ENCODE measurements around the gene PCDH15. TPM values are rescaled to one million over a fixed set of nuclear protein-coding genes. Genes with fewer than 3 reads are reported as not detected.

PCDH15 gene
- total RNA-seq, 1 experiment from 2014 or later: 0.61 TPM

DNA sequence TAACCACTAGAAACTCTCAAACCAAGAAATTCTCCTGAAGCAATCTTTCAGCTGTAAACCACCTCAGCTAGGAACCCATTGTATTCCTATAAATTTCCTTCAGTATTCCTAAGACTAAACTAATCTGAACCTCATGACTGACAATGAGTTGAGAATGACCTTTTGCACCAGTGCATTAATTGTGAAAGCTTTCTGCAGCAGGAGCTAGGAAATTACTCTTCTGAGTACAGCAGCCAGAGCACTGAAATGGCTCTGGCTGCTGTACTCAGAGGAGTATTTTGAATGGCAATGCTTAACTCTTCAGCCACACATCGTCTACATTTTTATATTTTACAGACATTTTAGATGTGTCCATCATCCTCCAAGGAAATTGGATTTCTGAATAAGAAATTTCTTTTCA is 109.7 kb downstream of the PCDH15 start:
- H2BK5ac ChIP-seq (ENCODE audit: insufficient read length, low read length): no peak overlapping the region
- H4K91ac ChIP-seq (ENCODE audit: insufficient read length, low read depth, low read length): no peak overlapping the region
- no peaks in the 10 kb centered on the region for H3K27me3 ChIP-seq (ENCODE audit: insufficient read depth, low read length)
- no peak overlapping the region for H3K14ac ChIP-seq (ENCODE audit: insufficient read depth, low read length)
- no peak overlapping the region for H3K9ac ChIP-seq (ENCODE audit: extremely low read depth, insufficient read length, low read length)
- no peaks in the 10 kb centered on the region for H3K4me1 ChIP-seq (ENCODE audit: insufficient read depth, low read length)
- TF ChIP-seq, protein P1, sequence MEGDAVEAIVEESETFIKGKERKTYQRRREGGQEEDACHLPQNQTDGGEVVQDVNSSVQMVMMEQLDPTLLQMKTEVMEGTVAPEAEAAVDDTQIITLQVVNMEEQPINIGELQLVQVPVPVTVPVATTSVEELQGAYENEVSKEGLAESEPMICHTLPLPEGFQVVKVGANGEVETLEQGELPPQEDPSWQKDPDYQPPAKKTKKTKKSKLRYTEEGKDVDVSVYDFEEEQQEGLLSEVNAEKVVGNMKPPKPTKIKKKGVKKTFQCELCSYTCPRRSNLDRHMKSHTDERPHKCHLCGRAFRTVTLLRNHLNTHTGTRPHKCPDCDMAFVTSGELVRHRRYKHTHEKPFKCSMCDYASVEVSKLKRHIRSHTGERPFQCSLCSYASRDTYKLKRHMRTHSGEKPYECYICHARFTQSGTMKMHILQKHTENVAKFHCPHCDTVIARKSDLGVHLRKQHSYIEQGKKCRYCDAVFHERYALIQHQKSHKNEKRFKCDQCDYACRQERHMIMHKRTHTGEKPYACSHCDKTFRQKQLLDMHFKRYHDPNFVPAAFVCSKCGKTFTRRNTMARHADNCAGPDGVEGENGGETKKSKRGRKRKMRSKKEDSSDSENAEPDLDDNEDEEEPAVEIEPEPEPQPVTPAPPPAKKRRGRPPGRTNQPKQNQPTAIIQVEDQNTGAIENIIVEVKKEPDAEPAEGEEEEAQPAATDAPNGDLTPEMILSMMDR (conservative IDR thresholded peaks at IDR 0.05): no peak
- no peak for DNase-seq
- Mint-ChIP-seq H3K27me3 (ENCODE audit: low read depth) (no peaks in the 10 kb centered on the region), H3K4me1 (peaks cover 0 to 5% of the 10 kb centered on the region in 2 experiments; a peak in 2 of 4 replicates), H3K27ac (no peak overlapping the region), H3K4me3 (no peak overlapping the region), H3K9me3 (no peaks in the 10 kb centered on the region), H3K36me3 (ENCODE audit: insufficient read depth in 1 of 3, low read depth in 3 of 3) (no peaks in the 10 kb centered on the region)
- H3T11ph ChIP-seq (ENCODE audit: low read length): no peak overlapping the region
- no peak overlapping the region for H3K27ac ChIP-seq (ENCODE audit: insufficient read length, low read depth, low read length)
- no peaks in the 10 kb centered on the region for H3K23me2 ChIP-seq (ENCODE audit: insufficient read length, low read depth, low read length, poor library complexity, severe bottlenecking)
- no peak overlapping the region for H4K5ac ChIP-seq (ENCODE audit: insufficient read length, low read depth, low read length)
- H2AK5ac ChIP-seq (ENCODE audit: insufficient read length, low read length): no peak overlapping the region
- H3K9me3 ChIP-seq (ENCODE audit: control insufficient read depth, low read depth, low read length): no peaks in the 10 kb centered on the region
- H3K79me1 ChIP-seq (ENCODE audit: insufficient read depth, low read depth, low read length, poor library complexity, severe bottlenecking): no peaks in the 10 kb centered on the region
- H3K18ac ChIP-seq (ENCODE audit: insufficient read length, low read depth, low read length): no peak overlapping the region
- no peak overlapping the region for H2AFZ ChIP-seq (ENCODE audit: low read length)
- no peak overlapping the region for H3K56ac ChIP-seq (ENCODE audit: insufficient read length, low read depth, low read length)
- no peak overlapping the region for H2BK20ac ChIP-seq (ENCODE audit: low read depth, low read length, poor library complexity, severe bottlenecking)
- no peak overlapping the region for H4K8ac ChIP-seq (replicated peaks; ENCODE audit: insufficient read length, low read depth, low read length)
- no peak overlapping the region for H3K23ac ChIP-seq (ENCODE audit: insufficient read length, low read depth, low read length)
- no peak overlapping the region for H3K4me2 ChIP-seq (ENCODE audit: insufficient read depth, insufficient read length, low read length)
- WGBS (ENCODE audit: extremely low coverage, insufficient read length, low lambda C conversion rate): no CpG with 5 or more reads among the region's 1 CpG
- no peaks in the 10 kb centered on the region for H3K79me2 ChIP-seq (ENCODE audit: insufficient read depth, low read length)
- no peak overlapping the region for H2BK15ac ChIP-seq (ENCODE audit: low read depth, low read length)
- H2BK12ac ChIP-seq (ENCODE audit: insufficient read length, low read depth, low read length): no peak overlapping the region
- H3K4ac ChIP-seq (ENCODE audit: low read depth, low read length): no peak overlapping the region
- no peaks in the 10 kb centered on the region for H4K20me1 ChIP-seq (ENCODE audit: control insufficient read depth, insufficient read depth, insufficient read length)
- H2BK120ac ChIP-seq (ENCODE audit: low read depth, low read length, poor library complexity, severe bottlenecking): no peak overlapping the region

Data from H9 (cell line).